CD4-positive, alpha-beta memory T cell (primary cell): ENCODE data around the gene ZSCAN2. TPM values are rescaled to one million over a fixed set of nuclear protein-coding genes. Genes with fewer than 3 reads are reported as not detected.

Experiments used
- CTCF ChIA-PET: fragments of 350-600 bp; sonication (Branson Sonifier 250); formaldehyde crosslinking; loops from one replicate; lab custom pipeline; 2021; ENCODE audit warnings: inconsistent platforms; ENCODE audit not compliant: partially characterized antibody; lab: Charles Lee
- POLR2A ChIA-PET: fragments of 350-600 bp; sonication (Branson Sonifier 250); formaldehyde crosslinking; loops from one replicate; lab custom pipeline; 2021; ENCODE audit not compliant: partially characterized antibody; lab: Charles Lee
- DNase-seq, 5 donors: peaks; one replicate each; pipeline versions ENCODE4 v3.0.0 to v3.0.0-alpha.2; 2020 to 2022; ENCODE audit warnings: mixed read lengths in 1 of 5
- H3K27ac ChIP-seq: one replicate; pipeline ENCODE4 v1.7.0; 2013; ENCODE audit warnings: low read depth, low read length
- H3K27me3 ChIP-seq: 2 replicates; pipeline ENCODE4 v1.7.0; 2013; ENCODE audit warnings: mild to moderate bottlenecking, low read length, moderate library complexity; ENCODE audit not compliant: insufficient read depth
- H3K36me3 ChIP-seq: 2 replicates; pipeline ENCODE4 v1.7.0; 2013; ENCODE audit warnings: mild to moderate bottlenecking, low read length, moderate library complexity; ENCODE audit not compliant: insufficient read depth
- H3K4me1 ChIP-seq: 2 replicates; pipeline ENCODE4 v1.7.0; 2013; ENCODE audit warnings: mild to moderate bottlenecking, low read length, moderate library complexity; ENCODE audit not compliant: insufficient read depth
- H3K4me3 ChIP-seq, 2 donors: one replicate each; pipeline ENCODE4 v1.7.0; 2013; ENCODE audit warnings: low read length in 2 of 2, mild to moderate bottlenecking in 1 of 2
- H3K9me3 ChIP-seq, 2 donors: one replicate each; pipeline ENCODE4 v1.7.0; 2013; ENCODE audit warnings: low read length in 2 of 2, control low read depth in 1 of 2; ENCODE audit not compliant: control insufficient read depth in 1 of 2
- H3K27ac Mint-ChIP-seq, 7 donors: one replicate each; pipeline ENCODE4 v1.8.0; 2020 to 2021; ENCODE audit warnings: mixed read lengths in 7 of 7, mild to moderate bottlenecking in 6 of 7, inconsistent platforms in 3 of 7, moderate library complexity in 3 of 7
- H3K27me3 Mint-ChIP-seq, 2 donors: one replicate each; pipeline ENCODE4 v1.8.0; 2020 to 2021; ENCODE audit warnings: mixed read lengths in 2 of 2
- H3K36me3 Mint-ChIP-seq, 2 donors: one replicate each; pipeline ENCODE4 v1.8.0; 2020 to 2021; ENCODE audit warnings: mixed read lengths in 2 of 2, inconsistent platforms in 1 of 2, mild to moderate bottlenecking in 1 of 2
- H3K4me1 Mint-ChIP-seq, 4 donors: one replicate each; pipeline ENCODE4 v1.8.0; 2020 to 2021; ENCODE audit warnings: mixed read lengths in 4 of 4, mild to moderate bottlenecking in 1 of 4
- H3K4me3 Mint-ChIP-seq, 8 donors: one replicate each; pipeline ENCODE4 v1.8.0; 2020 to 2021; ENCODE audit warnings: mixed read lengths in 8 of 8, mild to moderate bottlenecking in 7 of 8, moderate library complexity in 6 of 8, inconsistent platforms in 3 of 8
- H3K9me3 Mint-ChIP-seq, 8 donors: one replicate each; pipeline ENCODE4 v1.8.0; 2020 to 2021; ENCODE audit warnings: mixed read lengths in 8 of 8, mild to moderate bottlenecking in 5 of 8, inconsistent platforms in 3 of 8, moderate library complexity in 1 of 8
- intact Hi-C: fragments of 100-400 bp; cut with micrococcal nuclease; formaldehyde crosslinking; loops from one replicate; pipeline ENCODE4 v1.15.1; 2023
- polyA plus RNA-seq, 2 donors: library from polyadenylated mRNA; unstranded; fragments of 300-500 nt; fragmentation: Illumina TruSeq; gene quantifications; one replicate each; pipeline ENCODE4 v1.2.3, GENCODE V29; 2021
- total RNA-seq, 2 experiments: library from RNA; stranded (reverse); gene quantifications; one replicate each; pipeline ENCODE4 v1.2.3, GENCODE V29; 2021

ZSCAN2 gene
- total and polyA plus RNA-seq, 4 experiments from 2014 or later: 3.3 to 14.1 (median 7.9) TPM

DNA sequence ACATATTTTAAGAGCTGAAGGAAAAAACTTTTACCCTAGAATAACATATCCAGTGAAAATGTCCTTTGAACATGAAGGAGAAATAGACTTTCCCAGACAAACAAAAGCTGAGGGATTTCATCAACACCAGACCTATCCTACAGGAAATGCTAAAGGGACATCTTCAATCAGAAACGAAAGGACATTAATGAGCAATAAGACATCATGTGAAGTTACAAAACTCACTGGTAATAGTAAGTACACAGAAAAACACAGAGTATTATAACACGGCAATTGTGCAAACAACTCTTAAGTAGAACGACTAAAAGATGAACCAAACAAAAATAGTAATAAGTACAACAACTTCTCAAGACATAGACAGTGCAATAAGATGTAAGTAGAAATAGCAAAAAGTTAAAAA is 3.5 kb upstream of the ZSCAN2 start:
- Mint-ChIP-seq H3K4me3 (peak overlapping the region in 2 of 8 donors; percentile 1 to 31), H3K27me3 (no peaks in the 10 kb centered on the region), H3K9me3 (peaks cover 0 to 3% (median 0%) of the 10 kb centered on the region in 8 donors), H3K36me3 (peaks cover 0 to 13% of the 10 kb centered on the region in 2 donors), H3K4me1 (peaks cover 24 to 49% (median 37%) of the 10 kb centered on the region in 4 donors), H3K27ac (peak overlapping the region in 4 of 7 donors; percentile 30 to 92 (median 43))
- Histone ChIP-seq H3K36me3 (no peaks in the 10 kb centered on the region), H3K9me3 (peaks cover 0 to 2% of the 10 kb centered on the region in 2 donors), H3K27me3 (no peaks in the 10 kb centered on the region), H3K4me1 (peaks cover 36% of the 10 kb centered on the region), H3K27ac (no peak overlapping the region), H3K4me3 (no peak overlapping the region)
- ChIA-PET POLR2A (interaction anchor here (0.8 to 1.9 kb wide), 2 partner anchors 37 to 57 kb away, joined by 4 to 8 read pairs; partner anchors contain the start of gene WDR73), CTCF (interaction anchor here (1.0 to 3.5 kb wide), 8 partner anchors 8 to 331 kb away, joined by 3 to 26 read pairs (median 10); no protein-coding TSS in a partner anchor)
- intact Hi-C loops: no loop called here
- DNase-seq: no peak

- H3K27me3 Mint-ChIP-seq: no peaks in the 10 kb centered on the region
- intact Hi-C loops: no loop called here
- Histone ChIP-seq H3K4me1 (peaks cover 36% of the 10 kb centered on the region), H3K36me3 (no peaks in the 10 kb centered on the region), H3K27me3 (no peaks in the 10 kb centered on the region), H3K9me3 (no peaks in the 10 kb centered on the region), H3K27ac (peak overlapping the region; percentile 54), H3K4me3 (peak overlapping the region in 1 of 2 donors; percentile 2)
- peaks cover 0 to 3% (median 0%) of the 10 kb centered on the region in 8 donors for H3K9me3 Mint-ChIP-seq
- H3K4me1 Mint-ChIP-seq: peaks cover 28 to 54% (median 42%) of the 10 kb centered on the region in 4 donors
- DNase-seq: peak; percentile 57 to 77 (median 64)
- peak overlapping the region; percentile 52 to 82 (median 63) for H3K4me3 Mint-ChIP-seq
- H3K27ac Mint-ChIP-seq: peak overlapping the region; percentile 32 to 92 (median 88)
- peaks cover 0 to 13% of the 10 kb centered on the region in 2 donors for H3K36me3 Mint-ChIP-seq
- ChIA-PET CTCF (interaction anchor here (0.6 to 3.5 kb wide), 21 partner anchors 8 to 361 kb away, joined by 3 to 26 read pairs (median 4); partner anchors contain the start of gene WDR73), POLR2A (interaction anchor here (0.9 to 4.5 kb wide), 13 partner anchors 20 to 383 kb away, joined by 3 to 36 read pairs (median 4); partner anchors contain the start of genes NMB, PDE8A, SEC11A and WDR73)
Measured at GRCh38 chr15:84598250-84598649, 2.6 kb upstream of the ZSCAN2 start.

DNA sequence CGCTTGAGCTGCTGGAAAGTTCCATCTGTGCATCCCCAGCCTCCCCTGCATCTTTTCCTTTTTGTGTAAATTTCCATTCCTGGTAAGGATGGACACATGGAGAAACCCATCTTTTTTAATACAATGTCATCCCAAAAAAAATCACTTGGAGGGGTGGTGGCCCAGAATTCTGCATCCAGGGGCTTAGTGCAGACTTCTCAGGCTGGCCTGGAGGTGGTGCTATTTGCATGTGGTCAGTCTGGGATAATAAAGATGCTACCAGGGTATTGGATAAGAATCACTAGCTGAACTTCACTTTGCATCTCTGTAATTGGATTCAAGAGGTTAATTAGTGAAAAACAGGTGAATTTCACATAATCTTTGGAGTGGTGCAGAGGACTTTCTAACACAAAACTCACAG is 1.8 kb upstream of the ZSCAN2 start:
- Histone ChIP-seq H3K4me3 (no peak overlapping the region), H3K4me1 (peaks cover 35% of the 10 kb centered on the region), H3K27ac (peak overlapping the region; percentile 54), H3K9me3 (no peaks in the 10 kb centered on the region), H3K36me3 (no peaks in the 10 kb centered on the region), H3K27me3 (no peaks in the 10 kb centered on the region)
- Mint-ChIP-seq H3K4me3 (peak overlapping the region; percentile 52 to 95 (median 63)), H3K27me3 (no peaks in the 10 kb centered on the region), H3K4me1 (peaks cover 30 to 60% (median 47%) of the 10 kb centered on the region in 4 donors), H3K9me3 (no peaks in the 10 kb centered on the region), H3K36me3 (peaks cover under 1 to 17% of the 10 kb centered on the region in 2 donors), H3K27ac (peak overlapping the region; percentile 32 to 92 (median 88))
- POLR2A ChIA-PET: interaction anchor here (0.9 to 4.5 kb wide), 13 partner anchors 19 to 382 kb away, joined by 3 to 36 read pairs (median 4); partner anchors contain the start of genes NMB, PDE8A, SEC11A and WDR73
- intact Hi-C loops: no loop called here
- DNase-seq: peak in 1 of 5 donors; percentile 20
- CTCF ChIA-PET: interaction anchor here (0.6 to 3.5 kb wide), 20 partner anchors 8 to 280 kb away, joined by 3 to 26 read pairs (median 5); partner anchors contain the start of gene WDR73

DNA sequence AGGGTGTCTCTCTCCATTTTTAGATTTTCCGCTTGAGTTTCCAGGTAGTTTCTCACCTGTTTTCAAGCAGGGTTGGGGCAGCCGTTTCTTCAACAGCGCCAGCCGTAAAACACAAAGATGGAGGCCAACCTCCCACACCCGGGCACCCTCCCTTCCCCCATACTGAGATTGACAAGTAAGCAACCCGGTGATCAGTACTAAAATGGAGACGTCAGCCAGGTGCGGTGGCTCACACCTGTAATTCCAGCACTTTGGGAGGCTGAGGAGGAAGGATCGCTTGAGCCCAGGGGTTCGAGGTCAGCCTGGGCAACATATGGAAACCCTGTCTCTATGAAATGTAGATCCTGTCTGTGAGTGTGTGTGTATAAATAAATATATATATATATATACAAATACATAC is 903 bp upstream of the ZSCAN2 start:
- peak overlapping the region; percentile 34 to 98 (median 93) for H3K4me3 Mint-ChIP-seq
- Histone ChIP-seq H3K27ac (no peak overlapping the region), H3K27me3 (no peaks in the 10 kb centered on the region), H3K36me3 (no peaks in the 10 kb centered on the region), H3K4me3 (no peak overlapping the region), H3K9me3 (no peaks in the 10 kb centered on the region), H3K4me1 (peaks cover 40% of the 10 kb centered on the region)
- H3K27me3 Mint-ChIP-seq: no peaks in the 10 kb centered on the region
- H3K9me3 Mint-ChIP-seq: no peaks in the 10 kb centered on the region
- H3K4me1 Mint-ChIP-seq: peaks cover 35 to 64% (median 52%) of the 10 kb centered on the region in 4 donors
- peaks cover 5 to 21% of the 10 kb centered on the region in 2 donors for H3K36me3 Mint-ChIP-seq
- CTCF ChIA-PET: interaction anchor here (1.1 to 3.2 kb wide), 8 partner anchors 26 to 60 kb away, joined by 3 to 16 read pairs (median 9); partner anchors contain the start of gene WDR73
- intact Hi-C loops: loop anchor here (1.0 to 2.0 kb wide), 5 partner anchors 29 to 381 kb away; partner anchors contain the start of genes PDE8A, WDR73 and ZNF592
- POLR2A ChIA-PET: interaction anchor here (1.0 to 4.5 kb wide), 9 partner anchors 29 to 382 kb away, joined by 3 to 39 read pairs (median 13); partner anchors contain the start of genes PDE8A, SEC11A and WDR73
- no peak for DNase-seq
- H3K27ac Mint-ChIP-seq: peak overlapping the region in 5 of 7 donors; percentile 8 to 92 (median 69)

DNA sequence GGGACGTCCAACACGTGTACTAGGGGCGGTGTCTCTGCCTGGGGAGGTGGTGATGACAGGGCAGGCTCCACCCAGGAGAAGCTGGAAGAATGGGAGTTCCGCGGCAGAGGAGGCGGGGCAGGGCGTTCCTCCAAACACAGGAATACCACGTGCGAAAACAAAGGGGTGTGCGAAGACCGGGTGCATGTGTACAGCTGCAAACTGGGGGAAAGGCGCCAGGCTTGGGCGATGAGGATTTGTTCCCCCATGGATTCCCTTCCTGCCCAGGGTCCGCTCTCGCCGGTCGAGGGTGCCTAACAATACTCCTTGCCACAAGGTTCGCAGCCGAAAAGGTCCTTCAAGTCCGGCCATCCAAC is 500 bp upstream of the ZSCAN2 start:
- peak overlapping the region; percentile 91 to 99 (median 96) for H3K4me3 Mint-ChIP-seq
- peak overlapping the region; percentile 83 to 96 (median 92) for H3K27ac Mint-ChIP-seq
- POLR2A ChIA-PET: interaction anchor here (0.9 to 4.5 kb wide), 9 partner anchors 29 to 381 kb away, joined by 3 to 39 read pairs (median 4); partner anchors contain the start of genes PDE8A, SEC11A and WDR73

DNA sequence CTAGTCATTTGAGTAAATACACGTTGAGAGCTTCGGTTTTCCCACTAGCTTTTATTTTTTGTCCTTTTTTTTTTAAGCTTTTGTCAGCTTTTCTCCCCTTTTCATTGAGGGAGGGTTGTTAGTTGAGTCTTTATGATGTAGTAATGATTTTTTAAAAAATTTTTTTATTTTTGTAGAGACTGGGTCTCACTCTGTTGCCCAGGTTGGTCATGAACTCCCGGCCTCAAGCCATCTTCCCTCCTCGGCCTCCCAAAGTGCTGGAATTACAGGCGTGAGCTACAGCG is 688 bp downstream of the ZSCAN2 start:
- Mint-ChIP-seq H3K27ac (peak overlapping the region in 5 of 7 donors; percentile 59 to 92 (median 87)), H3K4me3 (peak overlapping the region; percentile 91 to 99 (median 96)), H3K36me3 (peaks cover 15 to 36% of the 10 kb centered on the region in 2 donors), H3K9me3 (no peaks in the 10 kb centered on the region), H3K27me3 (no peaks in the 10 kb centered on the region), H3K4me1 (peaks cover 48 to 80% (median 64%) of the 10 kb centered on the region in 4 donors)
- Histone ChIP-seq H3K4me3 (peak overlapping the region; percentile 85 to 93), H3K4me1 (peaks cover 50% of the 10 kb centered on the region), H3K27me3 (no peaks in the 10 kb centered on the region), H3K36me3 (no peaks in the 10 kb centered on the region), H3K27ac (peak overlapping the region; percentile 59), H3K9me3 (no peaks in the 10 kb centered on the region)
- POLR2A ChIA-PET: interaction anchor here (1.0 to 4.5 kb wide), 6 partner anchors 18 to 148 kb away, joined by 3 to 39 read pairs (median 18); partner anchors contain the start of gene WDR73
- intact Hi-C loops: loop anchor here (2.0 kb wide), 3 partner anchors 31 to 379 kb away; partner anchors contain the start of genes PDE8A and ZNF592
- DNase-seq: no peak
- CTCF ChIA-PET: interaction anchor here (1.1 to 1.7 kb wide), 4 partner anchors 14 to 57 kb away, joined by 3 to 12 read pairs (median 6); no protein-coding TSS in a partner anchor

More for the DNA sequence above, 500 bp upstream of the ZSCAN2 start:
- DNase-seq: peak in 4 of 5 donors; percentile 36 to 78 (median 50)
- Histone ChIP-seq H3K9me3 (no peaks in the 10 kb centered on the region), H3K27me3 (no peaks in the 10 kb centered on the region), H3K4me3 (peak overlapping the region; percentile 85 to 93), H3K4me1 (peaks cover 44% of the 10 kb centered on the region), H3K27ac (peak overlapping the region; percentile 59), H3K36me3 (no peaks in the 10 kb centered on the region)
- no peaks in the 10 kb centered on the region for H3K9me3 Mint-ChIP-seq
- CTCF ChIA-PET: interaction anchor here (1.1 to 1.7 kb wide), 3 partner anchors 31 to 59 kb away, joined by 3 to 12 read pairs (median 8); no protein-coding TSS in a partner anchor
- peaks cover 39 to 68% (median 56%) of the 10 kb centered on the region in 4 donors for H3K4me1 Mint-ChIP-seq
- H3K27me3 Mint-ChIP-seq: no peaks in the 10 kb centered on the region
- H3K36me3 Mint-ChIP-seq: peaks cover 9 to 25% of the 10 kb centered on the region in 2 donors
- intact Hi-C loops: loop anchor here (1.0 to 2.0 kb wide), 5 partner anchors 30 to 380 kb away; partner anchors contain the start of genes PDE8A, WDR73 and ZNF592
